RCC 7860 (cell line): Measurements from ENCODE around the gene STMN3.
A peak's percentile ranks its signal among the peaks of the same experiment; 100 is the strongest.

Experiments used
- DNase-seq: peaks from one replicate; pipeline ENCODE4 v3.0.0-alpha.2; 2015; ENCODE audit warnings: low spot score
- FAIRE-seq: peaks from 2 replicates; lab custom pipeline; 2012; peaks lifted over from hg19 to GRCh38; lab: Jason Lieb, UNC

STMN3 gene

GRCh38 chr20:63692436-63693082 is 39.3 kb upstream of the STMN3 start:
- FAIRE-seq (no peak), DNase-seq (no peak)

GRCh38 chr20:63691711-63692435 is 38.6 kb upstream of the STMN3 start:
- no peak for FAIRE-seq
- DNase-seq: no peak

GRCh38 chr20:63690898-63691710 is 37.9 kb upstream of the STMN3 start:
- FAIRE-seq (no peak), DNase-seq (no peak)

GRCh38 chr20:63690003-63690897 is 37.0 kb upstream of the STMN3 start:
- DNase-seq (no peak), FAIRE-seq (no peak)

- FAIRE-seq (no peak), DNase-seq (no peak)
Measured at GRCh38 chr20:63689046-63690002, 36.1 kb upstream of the STMN3 start.

GRCh38 chr20:63688228-63689045 is 35.2 kb upstream of the STMN3 start:
- FAIRE-seq (no peak), DNase-seq (no peak)

GRCh38 chr20:63687419-63688178 is 34.4 kb upstream of the STMN3 start:
- FAIRE-seq (no peak), DNase-seq (no peak)

GRCh38 chr20:63686492-63687321 is 33.5 kb upstream of the STMN3 start:
- peak; percentile 91 for DNase-seq
- FAIRE-seq: peak; percentile 76

- no peak for FAIRE-seq
- no peak for DNase-seq
Measured at GRCh38 chr20:63686094-63686491, 32.9 kb upstream of the STMN3 start.

GRCh38 chr20:63685269-63686026 is 32.2 kb upstream of the STMN3 start:
- no peak for FAIRE-seq
- DNase-seq: no peak

- DNase-seq (peak; percentile 100), FAIRE-seq (peak; percentile 99)
Measured at GRCh38 chr20:63682384-63683139, 29.3 kb upstream of the STMN3 start.

- DNase-seq (peak; percentile 31), FAIRE-seq (no peak)
Measured at GRCh38 chr20:63681609-63682142, 28.5 kb upstream of the STMN3 start.

- FAIRE-seq (no peak), DNase-seq (no peak)
Measured at GRCh38 chr20:63680857-63681608, 27.8 kb upstream of the STMN3 start.

GRCh38 chr20:63680427-63680826 is 27.2 kb upstream of the STMN3 start:
- FAIRE-seq: no peak
- DNase-seq: no peak
